Mesenchymal stem cell (in vitro differentiated cells and primary cell): Measurements from ENCODE around the gene FAM219B.
A peak's percentile ranks its signal among the peaks of the same experiment; 100 is the strongest.

Experiments used
- DNase-seq: peaks from one replicate; pipeline ENCODE4 v3.0.0-alpha.2; 2013
- H2AFZ ChIP-seq: one replicate; pipeline ENCODE4 v1.6.1; 2013; ENCODE audit warnings: low read depth, mild to moderate bottlenecking, control low read depth, inconsistent platforms, low read length, moderate library complexity
- H2AK5ac ChIP-seq: 2 replicates; pipeline ENCODE4 v1.6.1; 2013; ENCODE audit warnings: low read length, moderate library complexity, mild to moderate bottlenecking, inconsistent platforms; ENCODE audit not compliant: severe bottlenecking
- H2BK120ac ChIP-seq: one replicate; pipeline ENCODE4 v1.6.1; 2013; ENCODE audit warnings: low read depth, mild to moderate bottlenecking, inconsistent platforms, low read length, moderate library complexity
- H2BK12ac ChIP-seq, 2 experiments: one replicate each; pipeline ENCODE4 v1.6.1; 2013; ENCODE audit warnings: inconsistent platforms in 2 of 2, low read length in 2 of 2, mild to moderate bottlenecking in 2 of 2, moderate library complexity in 2 of 2, control low read depth in 1 of 2
- H2BK15ac ChIP-seq: one replicate; pipeline ENCODE4 v1.6.1; 2013; ENCODE audit warnings: mild to moderate bottlenecking, low read depth, inconsistent platforms; ENCODE audit not compliant: poor library complexity, severe bottlenecking
- H2BK5ac ChIP-seq: 2 replicates; pipeline ENCODE4 v1.6.1; 2013; ENCODE audit warnings: low read depth, mild to moderate bottlenecking, low read length, control low read depth, inconsistent platforms; ENCODE audit not compliant: poor library complexity, severe bottlenecking
- H3K14ac ChIP-seq, 2 experiments: one replicate each; pipeline ENCODE4 v1.6.1; 2013; ENCODE audit warnings: inconsistent platforms in 2 of 2, low read length in 2 of 2, control low read depth in 1 of 2, mild to moderate bottlenecking in 1 of 2, moderate library complexity in 1 of 2
- H3K18ac ChIP-seq, 2 experiments: one replicate each; pipeline ENCODE4 v1.6.1; 2013; ENCODE audit warnings: inconsistent platforms in 2 of 2, low read length in 2 of 2, control low read depth in 1 of 2, low read depth in 1 of 2, mild to moderate bottlenecking in 1 of 2
- H3K23ac ChIP-seq, 2 experiments: one replicate each; pipeline ENCODE4 v1.6.1; 2013; ENCODE audit warnings: inconsistent platforms in 2 of 2, low read length in 2 of 2, mild to moderate bottlenecking in 2 of 2, moderate library complexity in 2 of 2, control low read depth in 1 of 2
- H3K27ac ChIP-seq: 2 replicates; pipeline ENCODE4 v1.5.1; 2013; ENCODE audit warnings: mild to moderate bottlenecking, moderate library complexity, low read length, control low read depth, inconsistent platforms; ENCODE audit not compliant: poor library complexity, severe bottlenecking
- H3K27me3 ChIP-seq, 2 experiments: 2 replicates each; pipeline versions ENCODE4 v1.6.1 to v1.7.0; 2013; ENCODE audit warnings: low read length in 2 of 2, mild to moderate bottlenecking in 2 of 2, moderate library complexity in 2 of 2, control low read depth in 1 of 2, inconsistent platforms in 1 of 2; ENCODE audit not compliant: control insufficient read depth in 1 of 2, insufficient read depth in 1 of 2
- H3K36me3 ChIP-seq, 2 experiments: 2 replicates each; pipeline versions ENCODE4 v1.6.1 to v1.7.0; 2013; ENCODE audit warnings: low read length in 2 of 2, control low read depth in 1 of 2, inconsistent platforms in 1 of 2, low read depth in 1 of 2, mild to moderate bottlenecking in 1 of 2; ENCODE audit not compliant: insufficient read depth in 2 of 2, control insufficient read depth in 1 of 2
- H3K4ac ChIP-seq, 2 experiments: one replicate each; pipeline ENCODE4 v1.6.1; 2013; ENCODE audit warnings: inconsistent platforms in 2 of 2, low read length in 2 of 2, mild to moderate bottlenecking in 2 of 2, moderate library complexity in 2 of 2, control low read depth in 1 of 2, low read depth in 1 of 2
- H3K4me1 ChIP-seq: 2 replicates; pipeline ENCODE4 v1.6.1; 2013; ENCODE audit warnings: low read depth, low read length, control low read depth; ENCODE audit not compliant: control insufficient read depth, insufficient read depth
- H3K4me2 ChIP-seq: 2 replicates; pipeline ENCODE4 v1.6.1; 2013; ENCODE audit warnings: low read length, mild to moderate bottlenecking, inconsistent platforms; ENCODE audit not compliant: poor library complexity, severe bottlenecking
- H3K4me3 ChIP-seq, 2 experiments: 2 replicates each; pipeline versions ENCODE4 v1.5.1 to v1.7.0; 2013; ENCODE audit warnings: low read length in 2 of 2, mild to moderate bottlenecking in 2 of 2, control low read depth in 1 of 2, low read depth in 1 of 2; ENCODE audit not compliant: insufficient read depth in 1 of 2
- H3K79me1 ChIP-seq: replicated peaks from 2 replicates; pipeline ENCODE4 v1.6.1; 2013; ENCODE audit warnings: mild to moderate bottlenecking, control low read depth, low read length, inconsistent platforms; ENCODE audit not compliant: poor library complexity, severe bottlenecking
- H3K9ac ChIP-seq: 2 replicates; pipeline ENCODE4 v1.7.0; 2013; ENCODE audit warnings: mild to moderate bottlenecking, low read length, moderate library complexity
- H3K9me3 ChIP-seq: 2 replicates; pipeline ENCODE4 v1.7.0; 2013; ENCODE audit warnings: mild to moderate bottlenecking, low read length; ENCODE audit not compliant: control insufficient read depth
- H4K8ac ChIP-seq: one replicate; pipeline ENCODE4 v1.6.1; 2013; ENCODE audit warnings: inconsistent platforms, mild to moderate bottlenecking, low read length, moderate library complexity
- H4K91ac ChIP-seq: one replicate; pipeline ENCODE4 v1.6.1; 2013; ENCODE audit warnings: mild to moderate bottlenecking, low read length, inconsistent platforms
- WGBS: methylation state at CpG from one replicate; pipeline ENCODE4 v1.1.7; 2013; ENCODE audit warnings: mixed read lengths; 5-methylcytosine and 5-hydroxymethylcytosine counted together

Gene FAM219B

DNA sequence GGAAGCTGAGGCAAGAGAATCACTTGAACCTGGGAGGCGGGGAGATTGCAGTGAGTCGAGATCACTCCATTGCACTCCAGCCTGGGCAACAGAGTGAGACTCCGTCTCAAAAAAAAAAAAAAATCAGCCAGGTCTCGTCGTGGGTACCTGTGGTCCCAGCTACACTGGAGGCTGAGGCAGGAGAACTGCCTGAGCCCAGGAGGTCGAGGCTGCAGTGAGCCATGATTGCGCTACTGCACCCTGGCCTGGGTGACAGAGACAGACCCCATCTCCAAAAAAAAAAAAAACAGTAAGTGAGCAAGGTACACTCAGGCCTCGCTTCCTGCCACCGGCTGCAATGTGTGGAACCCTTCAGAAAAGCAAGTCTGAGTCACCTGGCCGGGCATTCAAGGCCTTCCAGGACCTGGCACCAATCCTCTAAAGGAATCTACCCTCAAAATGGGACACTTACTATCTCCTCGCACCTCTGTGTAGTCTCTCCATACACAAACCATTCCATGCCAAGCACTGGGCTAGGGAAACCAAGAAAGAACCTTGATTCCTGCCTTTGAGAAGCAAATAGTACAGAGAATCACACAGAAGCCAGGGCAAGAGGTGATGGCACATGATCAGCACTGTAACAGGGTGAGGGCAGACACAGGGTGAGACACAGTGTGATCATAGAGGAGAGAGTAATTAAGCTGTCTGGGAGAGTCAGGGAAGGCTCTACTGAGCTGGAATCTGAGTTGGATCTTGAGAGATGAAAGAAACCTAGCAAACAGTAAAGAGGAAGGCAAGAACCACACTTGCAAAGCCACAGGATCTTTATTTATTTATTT, 43.2 kb downstream of the FAM219B start:
- H3K36me3 ChIP-seq = peaks cover 6 to 9% of the 10 kb centered on the region in 2 experiments
- DNase-seq = peak; percentile 14
- H3K23ac ChIP-seq = peak overlapping the region in 1 of 2 experiments; percentile 91
- H3K14ac ChIP-seq = peak overlapping the region in 1 of 2 experiments; percentile 44
- peaks cover 15% of the 10 kb centered on the region for H3K79me1 ChIP-seq
- H3K9me3 ChIP-seq = no peaks in the 10 kb centered on the region
- 84% methylated on average over 11 of the region's 11 CpGs for WGBS
- no peak overlapping the region for H2AK5ac ChIP-seq
- H4K91ac ChIP-seq = no peak overlapping the region
- H3K9ac ChIP-seq = peak overlapping the region; percentile 36
- H3K4me1 ChIP-seq = peaks cover 33% of the 10 kb centered on the region
- no peak overlapping the region for H4K8ac ChIP-seq
- no peak overlapping the region for H3K18ac ChIP-seq
- no peaks in the 10 kb centered on the region for H3K27me3 ChIP-seq
- H2AFZ ChIP-seq = no peak overlapping the region
- H3K27ac ChIP-seq = no peak overlapping the region
- no peak overlapping the region for H2BK15ac ChIP-seq
- no peak overlapping the region for H2BK5ac ChIP-seq
- no peak overlapping the region for H2BK120ac ChIP-seq
- H3K4me2 ChIP-seq = no peak overlapping the region
- H3K4me3 ChIP-seq = no peak overlapping the region
- H2BK12ac ChIP-seq = no peak overlapping the region
- no peak overlapping the region for H3K4ac ChIP-seq

- Histone ChIP-seq H3K36me3 (peaks cover 8 to 13% of the 10 kb centered on the region in 2 experiments), H4K91ac (no peak overlapping the region), H3K4me3 (no peak overlapping the region), H2BK12ac (no peak overlapping the region), H3K23ac (no peak overlapping the region), H3K18ac (no peak overlapping the region), H2BK120ac (no peak overlapping the region), H3K27me3 (no peaks in the 10 kb centered on the region), H3K27ac (no peak overlapping the region), H2AK5ac (no peak overlapping the region), H3K4me1 (peaks cover 19% of the 10 kb centered on the region), H2BK5ac (no peak overlapping the region), H3K4me2 (no peak overlapping the region), H3K9ac (no peak overlapping the region), H2BK15ac (no peak overlapping the region), H2AFZ (no peak overlapping the region), H4K8ac (no peak overlapping the region), H3K9me3 (no peaks in the 10 kb centered on the region), H3K14ac (no peak overlapping the region), H3K4ac (no peak overlapping the region), H3K79me1 (peaks cover 33% of the 10 kb centered on the region)
- WGBS = 94% methylated on average over 3 of the region's 4 CpGs
- no peak for DNase-seq
These were observed 48.3 kb downstream of the FAM219B start for GRCh38 chr15:74858369-74858740.

DNA sequence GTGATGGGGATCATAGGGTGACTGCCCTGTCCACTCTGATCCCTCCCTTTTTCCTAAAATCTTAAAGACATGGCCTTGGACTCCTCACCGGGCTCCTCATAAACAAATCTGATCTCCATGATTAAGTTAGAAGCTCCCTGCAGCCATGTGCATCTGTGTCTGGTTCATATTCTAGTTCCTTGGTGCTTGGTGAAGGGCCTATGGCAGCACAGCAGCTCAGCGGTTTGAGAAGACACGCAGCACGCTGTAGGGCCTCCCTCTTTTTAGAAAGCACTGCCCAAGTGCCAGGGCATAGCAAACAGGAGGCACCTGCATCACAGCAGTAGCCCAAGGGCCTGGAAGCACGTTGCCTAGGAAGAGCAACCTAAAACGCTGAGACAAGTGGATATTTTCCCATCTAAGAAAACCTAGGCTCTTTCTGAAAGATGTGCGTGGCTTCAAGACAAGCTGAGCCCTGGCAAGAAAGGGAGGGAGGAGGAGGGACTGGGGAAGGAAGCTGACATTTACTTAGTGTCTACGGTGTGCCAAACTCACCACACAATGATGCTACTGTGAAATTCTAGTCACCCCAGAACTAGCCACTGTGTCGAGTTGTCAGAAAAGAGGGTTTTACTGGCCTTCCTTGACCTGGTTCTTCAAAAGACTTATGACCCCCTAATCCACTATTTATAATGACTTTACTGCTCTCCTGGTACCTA, 48.8 kb downstream of the FAM219B start:
- peaks cover 38% of the 10 kb centered on the region for H3K79me1 ChIP-seq

DNA sequence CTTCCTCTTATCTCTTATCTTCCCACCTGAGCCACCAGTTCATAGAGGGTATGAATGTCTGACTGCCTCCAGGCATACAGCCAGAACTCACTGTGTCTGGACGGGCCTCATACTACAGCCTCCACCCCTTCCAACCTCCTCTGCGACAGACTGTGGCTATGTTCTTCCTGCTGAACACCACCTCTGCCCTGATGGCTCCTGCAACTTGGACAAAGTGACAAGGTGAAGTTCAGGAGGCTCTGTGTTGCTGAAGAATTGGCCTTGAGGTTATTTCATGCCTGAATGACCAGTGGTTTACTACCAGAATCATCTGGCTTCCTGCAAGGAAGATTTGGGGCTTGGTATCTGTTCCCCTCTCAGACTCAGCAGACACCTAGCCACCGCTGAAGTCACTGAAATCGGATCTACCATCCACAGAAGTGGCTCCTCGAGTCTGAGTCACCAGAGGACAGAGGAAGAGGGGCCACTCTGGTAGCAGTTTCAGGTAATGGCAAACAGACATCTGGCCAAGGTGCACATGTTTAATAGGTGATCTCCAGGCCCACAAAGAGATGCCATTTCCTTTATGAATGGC, 49.5 kb downstream of the FAM219B start:
- Histone ChIP-seq H2BK5ac (no peak overlapping the region), H2AK5ac (no peak overlapping the region), H3K14ac (no peak overlapping the region), H3K4me3 (no peak overlapping the region), H2BK120ac (no peak overlapping the region), H3K9me3 (no peaks in the 10 kb centered on the region), H3K23ac (no peak overlapping the region), H3K18ac (no peak overlapping the region), H4K91ac (no peak overlapping the region), H3K4me2 (no peak overlapping the region), H3K27ac (no peak overlapping the region), H3K27me3 (no peaks in the 10 kb centered on the region), H3K4ac (no peak overlapping the region), H4K8ac (no peak overlapping the region), H3K4me1 (peaks cover 17% of the 10 kb centered on the region), H3K36me3 (peaks cover 20 to 25% of the 10 kb centered on the region in 2 experiments), H2BK15ac (no peak overlapping the region), H3K9ac (no peak overlapping the region), H3K79me1 (peaks cover 45% of the 10 kb centered on the region), H2AFZ (no peak overlapping the region), H2BK12ac (no peak overlapping the region)
- DNase-seq = no peak
- WGBS = 89% methylated on average over 4 of the region's 5 CpGs

More for the DNA sequence above, 48.8 kb downstream of the FAM219B start:
- Histone ChIP-seq H3K4ac (no peak overlapping the region), H2BK5ac (no peak overlapping the region), H3K23ac (no peak overlapping the region), H2BK120ac (no peak overlapping the region), H3K27ac (no peak overlapping the region), H3K9me3 (no peaks in the 10 kb centered on the region), H3K36me3 (peaks cover 14 to 19% of the 10 kb centered on the region in 2 experiments), H2BK12ac (no peak overlapping the region), H3K4me3 (no peak overlapping the region), H3K4me1 (peaks cover 17% of the 10 kb centered on the region), H2AFZ (no peak overlapping the region), H3K27me3 (no peaks in the 10 kb centered on the region), H2AK5ac (no peak overlapping the region), H4K91ac (no peak overlapping the region), H3K14ac (no peak overlapping the region), H4K8ac (no peak overlapping the region), H3K9ac (no peak overlapping the region), H2BK15ac (no peak overlapping the region), H3K4me2 (no peak overlapping the region), H3K18ac (no peak overlapping the region)
- WGBS = 96% methylated on average over 9 of the region's 9 CpGs
- no peak for DNase-seq
